GM15510 (cell line): ENCODE results near the gene NR1H4.

Source experiments
- POLR2A ChIP-seq: IDR thresholded peaks from 3 replicates; pipeline ENCODE4 v1.6.1; 2011; ENCODE audit warnings: borderline replicate concordance; ENCODE audit not compliant: insufficient read length; ENCODE audit errors: extremely low read depth

NR1H4 gene

GRCh38 chr12:100528471-100529127, 54.9 kb downstream of the NR1H4 start:
- TF ChIP-seq POLR2A, result no peak

- no peak for TF ChIP-seq POLR2A
Observed at GRCh38 chr12:100529756-100530350, 56.2 kb downstream of the NR1H4 start.

- TF ChIP-seq POLR2A, result no peak
Observed at GRCh38 chr12:100533376-100533775, 59.7 kb downstream of the NR1H4 start.

- no peak for TF ChIP-seq POLR2A
Observed at GRCh38 chr12:100534625-100535227, 61.1 kb downstream of the NR1H4 start.

- no peak for TF ChIP-seq POLR2A
Observed at GRCh38 chr12:100539202-100539601, 65.5 kb downstream of the NR1H4 start.

GRCh38 chr12:100544165-100544564, 70.5 kb downstream of the NR1H4 start:
- no peak for TF ChIP-seq POLR2A

- no peak for TF ChIP-seq POLR2A
Observed at GRCh38 chr12:100545092-100545491, 71.4 kb downstream of the NR1H4 start.

GRCh38 chr12:100553936-100554335, 80.3 kb downstream of the NR1H4 start:
- TF ChIP-seq POLR2A, result no peak

- no peak for TF ChIP-seq POLR2A
Observed at GRCh38 chr12:100554608-100555077, 81.0 kb downstream of the NR1H4 start.

GRCh38 chr12:100555722-100556121, 82.1 kb downstream of the NR1H4 start:
- TF ChIP-seq POLR2A, result no peak

- no peak for TF ChIP-seq POLR2A
Observed at GRCh38 chr12:100557357-100557756, 83.7 kb downstream of the NR1H4 start.

- no peak for TF ChIP-seq POLR2A
Observed at GRCh38 chr12:100564090-100564489, 90.4 kb downstream of the NR1H4 start.

GRCh38 chr12:100564905-100565467, 91.3 kb downstream of the NR1H4 start:
- no peak for TF ChIP-seq POLR2A

- no peak for TF ChIP-seq POLR2A
Observed at GRCh38 chr12:100565987-100566545, 92.4 kb downstream of the NR1H4 start.
